NCI-H2029 treated with DMSO at 0.1 percent for 48 hours (cell line): ENCODE results near the gene NANOS3.

Source experiments
- DNase-seq: peaks from one replicate; lab custom pipeline; 2025; lab: John Stamatoyannopoulos, UW

NANOS3 gene

DNA sequence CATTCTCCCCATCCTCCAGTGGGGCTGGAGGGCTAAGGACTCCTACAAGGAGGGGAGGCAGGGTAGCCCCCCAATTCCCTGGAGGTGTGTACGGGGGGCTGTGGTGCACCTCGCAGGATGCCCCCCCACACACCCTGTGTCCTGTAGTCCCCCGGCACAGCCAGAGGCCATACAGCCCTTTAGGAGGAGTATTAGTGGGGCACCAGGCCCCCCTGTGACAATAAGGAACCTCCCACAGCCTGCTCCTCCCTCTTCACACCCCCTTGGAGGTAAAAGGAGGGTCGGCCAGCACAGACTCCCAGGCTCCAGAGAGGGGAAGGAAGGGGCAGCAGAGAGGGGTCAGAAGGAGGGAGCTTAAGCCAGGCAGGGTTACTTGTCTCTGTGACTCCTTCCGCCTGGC lies at the start of gene NANOS3:
TSS of gene NANOS3 (plus strand) at position 301 of the 400 bp plus-strand sequence. CDS start 115 bp downstream, outside the sequence.
- no peak for DNase-seq

DNA sequence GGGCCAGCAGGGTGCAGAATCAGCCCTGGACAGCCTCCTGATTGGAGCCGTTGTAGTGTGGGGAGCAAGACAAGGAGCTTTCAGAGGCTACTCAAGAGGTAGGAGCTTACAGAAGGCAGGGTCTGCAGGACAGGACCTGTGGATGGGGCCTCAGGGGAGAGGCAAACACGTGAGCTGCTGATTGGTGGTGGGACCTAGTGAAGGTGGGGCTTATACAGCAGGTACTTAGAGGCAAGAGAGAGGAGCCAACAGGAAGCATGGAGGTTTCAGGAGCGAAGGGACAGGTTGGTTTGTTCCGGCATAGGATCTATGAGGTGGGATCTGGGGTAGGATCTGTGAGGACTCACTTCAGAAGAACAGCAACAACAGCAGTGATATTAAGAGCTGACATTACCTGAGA lies 49.3 kb upstream of the NANOS3 start:
- no peak for DNase-seq

DNA sequence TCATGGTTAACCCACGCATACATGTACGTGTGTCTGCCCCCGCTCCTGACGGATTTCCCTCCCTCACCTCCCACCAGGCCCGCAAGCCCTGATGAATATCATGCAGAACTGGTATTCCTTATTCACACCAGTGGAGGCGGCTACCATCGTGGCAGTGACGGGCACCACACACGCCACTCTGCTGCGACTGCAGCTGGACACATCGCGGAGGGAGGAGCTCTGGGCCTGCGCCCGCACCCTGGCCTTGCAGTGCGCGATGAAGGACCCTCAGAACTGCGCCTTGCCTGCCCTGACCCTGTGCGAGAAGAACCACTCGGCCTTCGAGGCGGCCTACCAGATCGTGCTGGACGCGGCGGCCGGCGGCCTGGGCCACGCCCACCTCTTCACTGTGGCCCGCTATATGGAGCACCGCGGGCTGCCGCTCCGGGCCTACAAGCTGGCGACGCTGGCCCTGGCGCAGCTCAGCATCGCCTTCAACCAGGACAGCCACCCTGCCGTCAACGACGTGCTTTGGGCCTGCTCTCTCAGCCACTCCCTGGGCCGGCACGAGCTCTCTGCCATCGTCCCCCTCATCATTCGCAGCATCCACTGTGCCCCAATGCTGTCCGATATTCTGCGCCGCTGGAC lies 46.7 kb upstream of the NANOS3 start:
- no peak for DNase-seq

GRCh38 chr19:13830741-13831536 lies 46.0 kb upstream of the NANOS3 start:
- no peak for DNase-seq

GRCh38 chr19:13831537-13832467 lies 45.1 kb upstream of the NANOS3 start:
- DNase-seq: no peak

DNA sequence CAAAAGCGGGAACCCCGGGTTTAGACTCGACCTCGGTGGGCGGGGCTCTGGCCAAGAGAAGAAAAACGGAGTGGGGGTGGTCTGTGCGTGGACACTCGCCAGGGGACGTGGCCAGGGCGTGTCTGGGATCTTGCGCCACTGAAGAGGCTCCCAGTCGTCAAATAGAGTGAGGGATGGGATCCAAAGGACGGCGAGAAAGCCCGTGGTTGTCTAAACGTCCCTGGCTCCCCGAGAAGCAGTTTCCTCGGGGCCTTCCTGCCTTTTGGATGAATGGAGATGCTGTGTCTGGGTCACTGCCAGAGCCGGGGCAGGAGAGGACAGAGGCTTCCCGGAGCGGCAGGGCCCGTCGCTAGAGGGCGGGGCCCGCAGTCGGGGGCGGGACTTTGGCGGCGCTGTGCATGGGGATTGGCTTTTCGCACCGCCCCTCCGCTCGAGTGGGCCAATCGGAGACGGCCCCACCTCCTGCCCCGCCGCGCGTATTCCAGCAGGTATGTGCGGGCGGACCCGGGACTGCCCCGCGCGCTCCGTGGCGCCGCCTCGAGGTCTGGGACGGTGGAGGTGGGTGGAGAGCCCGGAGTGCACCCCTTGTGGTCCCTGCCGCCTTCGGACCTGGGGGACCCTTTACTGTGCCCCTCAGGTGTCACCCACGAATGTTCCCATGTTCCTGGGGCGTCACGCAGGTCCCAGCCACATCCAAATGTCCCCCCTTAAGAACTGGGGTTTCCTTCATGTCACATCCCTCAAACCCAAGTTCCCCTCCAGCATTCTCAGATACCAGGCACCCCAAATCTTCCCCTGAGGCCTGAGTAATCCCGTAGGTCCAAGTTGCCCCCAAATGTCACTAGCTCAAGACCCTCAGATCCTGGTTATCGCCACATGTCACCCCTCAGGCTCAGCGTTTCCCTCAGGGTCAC lies 43.3 kb upstream of the NANOS3 start:
- peak; percentile 77 for DNase-seq

DNA sequence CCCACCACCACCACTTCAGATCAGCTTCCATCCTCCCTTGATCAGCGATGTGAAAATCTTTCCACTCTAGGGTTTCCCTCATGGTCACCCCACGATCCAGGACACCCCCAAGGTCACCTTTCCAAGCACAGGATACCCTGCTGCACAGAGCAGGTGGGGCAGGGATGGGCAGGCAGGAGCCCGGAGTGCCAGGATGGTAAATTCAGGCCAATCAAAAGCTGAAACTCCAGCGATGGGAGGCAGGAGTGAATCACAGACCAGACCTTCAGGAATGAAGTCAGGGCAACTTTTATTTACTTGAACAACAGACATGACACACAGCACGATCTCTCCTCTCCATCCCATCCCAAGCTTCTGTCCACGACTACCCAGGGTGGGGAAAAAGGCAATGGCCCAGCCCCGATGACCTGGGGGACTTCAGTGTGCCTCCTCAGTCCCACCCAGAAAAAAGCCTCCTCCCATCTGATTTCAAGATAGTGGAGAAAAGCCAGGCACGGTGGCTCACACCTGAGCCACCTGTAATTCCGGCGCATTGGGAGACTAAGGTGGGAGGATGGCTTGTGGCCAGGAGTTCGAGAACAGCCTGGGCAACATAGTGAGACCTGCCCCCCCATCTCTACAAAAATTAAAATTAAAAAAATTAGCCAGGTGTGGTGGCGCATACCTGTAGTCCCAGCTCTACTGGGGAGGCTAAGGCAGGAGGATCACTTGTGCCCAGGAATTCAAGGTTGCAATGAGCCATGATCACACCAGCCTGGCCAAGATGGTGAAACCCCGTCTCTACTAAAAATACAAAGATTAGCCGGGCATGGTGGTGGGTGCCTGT lies 42.5 kb upstream of the NANOS3 start:
- no peak for DNase-seq

DNA sequence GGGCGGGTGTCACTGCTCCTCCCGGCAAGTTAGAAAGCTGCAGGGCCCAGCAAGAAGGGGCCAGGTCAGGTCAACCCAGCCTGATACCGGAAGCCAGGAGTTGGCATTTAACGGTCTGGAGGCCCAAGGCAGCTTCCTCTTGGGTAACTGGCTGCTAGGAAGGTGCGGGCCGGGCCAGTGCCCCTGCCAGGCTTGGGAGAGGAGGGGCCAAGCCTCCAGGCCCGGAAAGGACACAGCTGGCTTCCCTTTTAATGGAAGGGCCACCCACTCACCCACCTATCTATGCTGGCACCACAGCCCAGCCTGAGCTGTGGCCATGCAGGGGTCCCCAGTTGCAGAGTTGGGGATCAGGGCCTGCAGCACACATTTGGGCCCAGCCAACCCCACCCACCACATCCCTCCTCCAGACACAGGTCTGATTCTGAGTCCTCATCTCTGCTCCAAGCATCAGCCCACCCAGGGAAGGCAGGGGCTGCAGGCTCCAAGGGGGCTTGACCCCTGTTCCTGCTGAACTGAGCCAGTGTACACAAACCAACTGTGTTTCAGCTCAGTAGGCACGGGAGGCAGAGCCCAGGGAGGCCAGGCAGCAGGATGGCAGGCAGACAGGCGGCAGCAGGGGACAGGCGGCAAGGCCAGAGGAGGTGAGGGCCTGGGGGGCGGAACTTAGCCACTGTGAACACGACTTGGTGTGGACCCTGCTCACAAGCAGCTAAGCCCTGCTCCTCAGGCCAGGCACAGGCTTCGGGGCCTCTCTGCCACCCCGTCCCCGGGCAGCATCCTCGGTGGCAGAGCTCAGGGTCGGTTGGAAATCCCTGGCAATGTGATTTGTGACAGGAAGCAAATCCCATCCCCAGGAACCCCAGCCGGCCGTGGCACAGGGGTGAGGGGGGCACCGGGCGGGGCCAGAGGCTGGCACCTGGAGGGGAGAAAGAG lies 40.9 kb upstream of the NANOS3 start:
- no peak for DNase-seq

GRCh38 chr19:13838435-13839129 lies 38.4 kb upstream of the NANOS3 start:
- no peak for DNase-seq

- DNase-seq: no peak
Measured at GRCh38 chr19:13839130-13839937, 37.6 kb upstream of the NANOS3 start.

- no peak for DNase-seq
Measured at GRCh38 chr19:13839938-13840304, 37.0 kb upstream of the NANOS3 start.

- DNase-seq: no peak
Measured at GRCh38 chr19:13840305-13841085, 36.4 kb upstream of the NANOS3 start.

- DNase-seq: no peak
Measured at GRCh38 chr19:13841086-13841961, 35.6 kb upstream of the NANOS3 start.

- no peak for DNase-seq
Measured at GRCh38 chr19:13841962-13842290, 35.0 kb upstream of the NANOS3 start.

DNA sequence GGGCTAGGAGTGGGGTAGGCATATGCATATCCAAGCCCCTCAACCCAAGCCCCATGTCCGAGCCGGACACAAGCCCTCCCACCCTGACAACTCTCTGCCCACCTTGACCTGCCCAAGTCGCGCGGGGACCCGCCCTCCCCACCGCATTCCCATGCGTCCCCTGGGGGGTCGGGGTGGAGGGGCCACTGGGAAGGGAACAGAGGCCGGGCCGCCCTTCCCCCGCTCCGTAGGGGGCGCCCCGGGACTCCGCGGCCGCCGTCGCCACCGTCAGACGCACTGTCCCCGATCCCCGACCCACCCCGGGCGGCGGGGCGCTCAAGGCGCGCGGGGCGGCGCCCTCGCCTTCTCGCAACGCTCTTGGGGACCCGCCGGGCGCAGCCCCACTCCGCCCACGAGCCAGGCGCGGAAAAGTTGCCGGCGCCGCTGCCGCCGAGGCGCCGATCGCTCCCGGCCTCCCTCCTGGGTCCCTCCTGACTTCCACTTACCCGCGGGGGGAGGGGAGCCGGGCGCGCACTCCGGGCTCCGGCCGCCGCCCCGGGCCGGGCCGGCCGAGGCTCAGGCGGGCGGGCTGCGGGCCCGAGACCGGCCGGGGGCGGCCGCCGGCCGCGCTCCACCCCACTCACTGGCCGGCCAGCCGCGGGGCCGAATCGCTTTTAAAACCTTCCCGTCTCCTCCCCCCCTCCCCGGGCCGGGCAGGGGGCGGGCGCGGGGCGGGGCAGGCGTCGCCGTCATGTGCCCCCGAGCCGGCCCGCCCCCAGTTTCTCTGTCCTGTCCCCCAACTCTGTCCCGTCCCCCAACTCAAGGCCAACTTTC lies 34.4 kb upstream of the NANOS3 start:
- no peak for DNase-seq
